ENCODE results near the gene RPS21.

Gene RPS21

GRCh38 chr20:62350098-62350628, 36.7 kb upstream of the RPS21 start:
- H3K27me3 Mint-ChIP-seq = no peaks in the 10 kb centered on the region
- DNase-seq (ENCODE audit: low spot score in 2 of 2) (no peak), ATAC-seq (ENCODE audit: low read depth) (no peak)
- H3K36me3 Mint-ChIP-seq = peaks cover 9% of the 10 kb centered on the region
- H3K9me3 Mint-ChIP-seq = peaks cover 5% of the 10 kb centered on the region
- no peak overlapping the region for H3K4me3 Mint-ChIP-seq
- peaks cover 2% of the 10 kb centered on the region for H3K4me1 Mint-ChIP-seq
- no peak overlapping the region for H3K27ac Mint-ChIP-seq

- Mint-ChIP-seq H3K9me3 (peaks cover 5% of the 10 kb centered on the region), H3K4me3 (no peak overlapping the region), H3K4me1 (peaks cover 2% of the 10 kb centered on the region), H3K27ac (no peak overlapping the region), H3K27me3 (no peaks in the 10 kb centered on the region), H3K36me3 (peaks cover 9% of the 10 kb centered on the region)
- DNase-seq (ENCODE audit: low spot score in 2 of 2) (no peak), ATAC-seq (ENCODE audit: low read depth) (no peak)
Observed at GRCh38 chr20:62350629-62351422, 36.1 kb upstream of the RPS21 start.

- peaks cover 2% of the 10 kb centered on the region for H3K4me1 Mint-ChIP-seq
- H3K36me3 Mint-ChIP-seq = peaks cover 9% of the 10 kb centered on the region
- no peak for ATAC-seq (ENCODE audit: low read depth)
- H3K9me3 Mint-ChIP-seq = peaks cover 5% of the 10 kb centered on the region
- H3K27ac Mint-ChIP-seq = no peak overlapping the region
- H3K4me3 Mint-ChIP-seq = no peak overlapping the region
- H3K27me3 Mint-ChIP-seq = no peaks in the 10 kb centered on the region
- DNase-seq (ENCODE audit: low spot score in 2 of 2) = no peak
Observed at GRCh38 chr20:62351469-62352401, 35.2 kb upstream of the RPS21 start.

- H3K9me3 Mint-ChIP-seq = peaks cover 5% of the 10 kb centered on the region
- peaks cover 9% of the 10 kb centered on the region for H3K36me3 Mint-ChIP-seq
- H3K27ac Mint-ChIP-seq = no peak overlapping the region
Observed at GRCh38 chr20:62352402-62353288, 34.3 kb upstream of the RPS21 start.

GRCh38 chr20:62353289-62354030, 33.4 kb upstream of the RPS21 start:
- no peak overlapping the region for H3K4me3 Mint-ChIP-seq
- H3K9me3 Mint-ChIP-seq = peaks cover 5% of the 10 kb centered on the region
- DNase-seq (ENCODE audit: low spot score in 2 of 2) = no peak
- peaks cover 9% of the 10 kb centered on the region for H3K36me3 Mint-ChIP-seq
- H3K27ac Mint-ChIP-seq = no peak overlapping the region
- H3K27me3 Mint-ChIP-seq = no peaks in the 10 kb centered on the region
- H3K4me1 Mint-ChIP-seq = peaks cover 2% of the 10 kb centered on the region
- ATAC-seq (ENCODE audit: low read depth) = no peak

More at GRCh38 chr20:62352402-62353288, 34.3 kb upstream of the RPS21 start:
- no peak for DNase-seq (ENCODE audit: low spot score in 2 of 2)
- Mint-ChIP-seq H3K4me3 (no peak overlapping the region), H3K4me1 (peaks cover 2% of the 10 kb centered on the region), H3K27me3 (no peaks in the 10 kb centered on the region)
- no peak for ATAC-seq (ENCODE audit: low read depth)

GRCh38 chr20:62354031-62354808, 32.7 kb upstream of the RPS21 start:
- no peak overlapping the region for H3K4me3 Mint-ChIP-seq
- H3K36me3 Mint-ChIP-seq = peaks cover 5% of the 10 kb centered on the region
- H3K9me3 Mint-ChIP-seq = peaks cover 2% of the 10 kb centered on the region
- DNase-seq (ENCODE audit: low spot score in 2 of 2) (no peak), ATAC-seq (ENCODE audit: low read depth) (no peak)
- H3K4me1 Mint-ChIP-seq = peaks cover 6% of the 10 kb centered on the region
- no peak overlapping the region for H3K27ac Mint-ChIP-seq
- H3K27me3 Mint-ChIP-seq = no peaks in the 10 kb centered on the region

- H3K9me3 Mint-ChIP-seq = no peaks in the 10 kb centered on the region
- H3K36me3 Mint-ChIP-seq = peaks cover 3% of the 10 kb centered on the region
- no peak overlapping the region for H3K27ac Mint-ChIP-seq
- H3K4me3 Mint-ChIP-seq = no peak overlapping the region
- H3K4me1 Mint-ChIP-seq = peaks cover 4% of the 10 kb centered on the region
- no peak for ATAC-seq (ENCODE audit: low read depth)
- no peak for DNase-seq (ENCODE audit: low spot score in 2 of 2)
- no peaks in the 10 kb centered on the region for H3K27me3 Mint-ChIP-seq
Observed at GRCh38 chr20:62354811-62355341, 32.0 kb upstream of the RPS21 start.

GRCh38 chr20:62355516-62355877, 31.4 kb upstream of the RPS21 start:
- H3K4me3 Mint-ChIP-seq = no peak overlapping the region
- ATAC-seq (ENCODE audit: low read depth) = no peak
- no peak for DNase-seq (ENCODE audit: low spot score in 2 of 2)
- no peaks in the 10 kb centered on the region for H3K27me3 Mint-ChIP-seq
- H3K9me3 Mint-ChIP-seq = no peaks in the 10 kb centered on the region
- peaks cover 4% of the 10 kb centered on the region for H3K36me3 Mint-ChIP-seq
- H3K27ac Mint-ChIP-seq = no peak overlapping the region
- H3K4me1 Mint-ChIP-seq = peaks cover 4% of the 10 kb centered on the region

GRCh38 chr20:62355878-62356588, 30.9 kb upstream of the RPS21 start:
- no peak for ATAC-seq (ENCODE audit: low read depth)
- peaks cover 4% of the 10 kb centered on the region for H3K36me3 Mint-ChIP-seq
- H3K9me3 Mint-ChIP-seq = no peaks in the 10 kb centered on the region
- peaks cover 4% of the 10 kb centered on the region for H3K4me1 Mint-ChIP-seq
- no peak overlapping the region for H3K27ac Mint-ChIP-seq
- no peak overlapping the region for H3K4me3 Mint-ChIP-seq
- DNase-seq (ENCODE audit: low spot score in 2 of 2) = no peak
- no peaks in the 10 kb centered on the region for H3K27me3 Mint-ChIP-seq

GRCh38 chr20:62356589-62357186, 30.2 kb upstream of the RPS21 start:
- no peak for ATAC-seq (ENCODE audit: low read depth)
- Mint-ChIP-seq H3K27me3 (no peaks in the 10 kb centered on the region), H3K4me1 (peaks cover 4% of the 10 kb centered on the region), H3K9me3 (no peaks in the 10 kb centered on the region), H3K36me3 (peaks cover 4% of the 10 kb centered on the region), H3K27ac (no peak overlapping the region), H3K4me3 (no peak overlapping the region)
- no peak for DNase-seq (ENCODE audit: low spot score in 2 of 2)

GRCh38 chr20:62357187-62357667, 29.7 kb upstream of the RPS21 start:
- ATAC-seq (ENCODE audit: low read depth) (no peak), DNase-seq (ENCODE audit: low spot score in 2 of 2) (no peak)
- Mint-ChIP-seq H3K4me3 (no peak overlapping the region), H3K36me3 (peaks cover 4% of the 10 kb centered on the region), H3K9me3 (no peaks in the 10 kb centered on the region), H3K27me3 (no peaks in the 10 kb centered on the region), H3K27ac (no peak overlapping the region), H3K4me1 (peaks cover 4% of the 10 kb centered on the region)
